GM19452 (cell line): ENCODE measurements around the gene HNRNPA3.
"Not testable (repeated sequence)": the region's sequence is repeated elsewhere in the genome, so short reads cannot be mapped to it uniquely, and the experiment has no call there.

Experiments used
- ATAC-seq: cut with Tn5 transposase; IDR thresholded peaks from one replicate; pipeline ENCODE4 v1.9.1; 2021; ENCODE audit not compliant: unreplicated experiment

The HNRNPA3 gene

DNA sequence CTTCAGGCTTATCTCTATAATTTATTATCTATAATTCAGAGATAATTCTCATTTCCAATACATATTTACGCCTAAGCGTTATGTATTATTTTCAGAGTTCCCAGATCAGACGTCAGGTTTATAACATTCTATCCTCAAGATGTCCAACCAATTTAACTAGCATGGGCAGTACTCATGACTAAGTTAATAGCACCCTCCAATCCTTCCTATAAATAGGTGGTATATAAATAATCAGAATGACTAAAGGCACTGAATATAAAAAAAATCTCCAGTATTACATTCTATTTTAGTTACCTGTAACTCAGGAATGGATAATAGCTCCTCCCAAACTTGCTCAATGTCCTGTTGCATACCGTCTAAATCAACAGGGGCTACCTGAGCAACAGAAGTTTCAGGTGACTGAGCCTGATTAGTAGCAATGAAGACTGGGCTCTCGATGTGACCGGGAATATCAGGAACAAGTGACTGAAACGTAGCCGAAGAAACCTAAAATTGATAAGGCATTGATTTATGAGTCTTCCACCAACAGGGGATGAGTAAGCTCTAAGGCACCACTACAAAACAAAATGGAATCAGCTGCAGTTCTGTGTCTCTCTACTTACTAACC is 19.6 kb downstream of the HNRNPA3 start:
- no peak for ATAC-seq

DNA sequence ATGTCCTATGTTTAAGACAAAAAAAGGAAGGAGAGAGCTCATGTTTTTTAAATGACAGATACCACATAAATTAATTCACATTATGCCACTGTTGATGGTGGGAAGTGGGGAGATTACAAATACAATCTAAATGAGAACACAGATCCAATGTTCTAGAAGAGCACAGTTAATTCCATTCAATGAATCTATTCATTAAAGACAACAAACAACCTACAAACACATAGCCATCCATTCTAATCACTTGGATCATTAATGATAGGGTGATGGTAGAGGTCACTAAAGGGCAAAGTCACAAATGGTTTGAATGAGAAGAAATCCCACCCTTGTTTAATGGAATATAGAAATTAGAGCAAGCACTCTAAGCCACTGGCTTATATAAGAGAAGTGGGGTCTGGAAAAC is 21.7 kb downstream of the HNRNPA3 start:
- ATAC-seq: no peak

DNA sequence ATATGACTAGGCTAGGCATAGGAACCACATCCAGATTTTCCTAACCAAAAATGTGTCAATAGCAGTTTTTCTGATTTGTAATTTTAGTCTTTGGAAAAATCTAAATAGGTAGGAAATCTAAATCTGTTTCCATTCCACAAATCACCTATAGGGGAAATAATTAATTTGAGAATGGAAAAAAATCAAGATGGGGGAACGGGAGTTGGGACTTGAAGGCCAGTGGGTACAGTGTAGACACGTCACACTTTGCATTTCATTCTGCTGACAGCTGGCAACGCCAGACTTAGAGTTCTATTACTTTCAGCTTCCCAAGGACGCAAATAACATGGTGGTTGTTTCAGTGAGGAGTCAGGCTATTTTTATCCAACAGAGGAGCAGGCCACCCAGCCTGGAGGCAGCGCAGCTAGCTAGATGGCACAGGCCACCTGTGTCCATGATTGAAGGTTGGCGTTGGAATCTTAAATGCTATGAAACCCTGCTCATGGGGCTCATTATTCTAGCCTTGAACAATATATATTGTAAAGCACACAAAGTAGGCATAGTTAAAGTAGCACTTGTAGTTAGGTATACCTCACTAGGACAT is 23.4 kb downstream of the HNRNPA3 start:
- ATAC-seq: no peak

DNA sequence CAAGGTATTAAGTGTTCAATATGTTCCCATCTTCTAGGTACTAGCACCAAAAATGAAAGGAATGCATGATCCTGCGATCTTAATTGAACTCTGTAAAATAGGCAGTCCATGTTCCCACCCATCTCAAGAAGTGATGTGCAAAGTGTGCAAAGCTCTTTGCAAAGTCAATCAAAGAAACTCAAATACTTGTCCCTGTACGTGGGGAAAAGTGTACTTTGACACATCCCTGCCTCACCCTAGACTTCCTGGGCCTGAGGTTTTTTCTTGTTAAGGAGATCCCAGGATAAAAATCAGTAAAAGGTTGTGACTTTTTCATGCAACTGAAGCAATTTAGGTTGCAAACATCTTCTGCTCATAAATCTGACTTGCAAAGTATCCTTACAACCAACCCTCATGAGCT is 25.3 kb downstream of the HNRNPA3 start:
- no peak for ATAC-seq

DNA sequence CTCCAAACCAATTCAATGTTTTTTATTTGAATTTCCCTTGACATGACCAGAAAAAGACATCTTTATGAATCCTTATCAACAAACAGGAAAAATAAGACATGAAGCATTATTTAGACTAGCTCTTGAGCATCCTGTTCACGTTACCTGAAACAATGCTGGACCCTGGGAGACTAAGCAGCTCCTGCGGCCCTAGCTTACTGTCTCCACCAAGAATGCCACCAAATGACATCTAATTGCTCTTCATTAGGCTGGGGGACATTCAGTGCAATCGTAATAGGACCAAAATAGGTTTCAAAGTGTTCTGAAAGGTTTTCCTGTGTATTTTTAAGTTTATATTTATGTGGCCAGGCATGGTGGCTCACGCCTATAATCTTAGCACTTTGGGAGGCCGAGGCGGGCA is 26.5 kb downstream of the HNRNPA3 start:
- ATAC-seq: no peak

DNA sequence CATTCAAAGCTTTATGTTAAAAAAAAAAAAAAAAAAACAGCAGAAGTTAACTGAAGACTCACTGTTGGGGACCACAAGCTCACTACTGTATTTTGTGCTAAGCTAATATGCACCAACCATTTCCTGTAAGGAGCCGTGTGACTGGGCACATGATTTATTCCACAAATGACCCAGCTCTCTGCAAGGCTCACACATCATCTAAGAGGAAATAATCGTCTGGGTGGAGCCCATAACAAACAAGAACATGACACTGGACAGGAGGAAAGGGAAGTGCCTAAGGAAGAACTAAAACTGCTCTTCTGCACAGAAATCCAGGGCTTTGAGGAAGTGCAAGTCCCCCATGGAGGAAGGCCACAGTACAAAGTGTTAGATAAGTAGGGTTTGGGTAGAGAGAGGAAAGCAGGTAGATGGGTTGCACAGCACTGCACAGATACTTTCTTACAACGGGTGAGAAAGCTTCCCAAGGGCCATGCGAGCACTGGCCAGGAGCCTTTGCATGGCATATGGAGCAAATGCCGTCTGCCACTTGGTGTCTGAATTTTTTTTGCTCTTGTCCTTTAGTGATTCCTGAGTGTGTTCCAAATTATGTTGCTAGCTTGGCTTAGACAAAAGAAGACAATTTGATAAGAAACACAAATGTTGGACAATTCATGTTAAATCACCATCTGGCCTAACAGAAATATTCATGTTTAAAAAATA is 27.5 kb downstream of the HNRNPA3 start:
- peak; percentile 65 for ATAC-seq

DNA sequence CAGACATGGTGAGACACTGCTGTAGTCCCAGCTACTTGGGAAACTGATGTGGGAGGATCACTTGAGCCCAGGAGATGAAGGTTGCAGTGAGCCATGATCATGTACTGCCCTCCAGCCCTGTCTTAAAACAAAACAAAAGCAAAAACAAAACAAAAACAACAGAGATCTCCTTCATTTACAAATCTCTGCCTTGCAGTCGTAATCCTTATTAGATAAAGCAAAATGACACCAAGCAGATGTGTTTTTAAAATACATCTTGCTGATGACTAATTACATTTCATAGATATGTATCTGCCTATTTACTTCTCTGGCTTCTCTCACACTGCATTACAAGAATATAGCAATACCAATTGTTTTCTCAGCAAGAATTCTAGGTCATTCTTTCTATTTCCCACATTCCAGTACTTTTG is 29.1 kb downstream of the HNRNPA3 start:
- ATAC-seq: no peak

DNA sequence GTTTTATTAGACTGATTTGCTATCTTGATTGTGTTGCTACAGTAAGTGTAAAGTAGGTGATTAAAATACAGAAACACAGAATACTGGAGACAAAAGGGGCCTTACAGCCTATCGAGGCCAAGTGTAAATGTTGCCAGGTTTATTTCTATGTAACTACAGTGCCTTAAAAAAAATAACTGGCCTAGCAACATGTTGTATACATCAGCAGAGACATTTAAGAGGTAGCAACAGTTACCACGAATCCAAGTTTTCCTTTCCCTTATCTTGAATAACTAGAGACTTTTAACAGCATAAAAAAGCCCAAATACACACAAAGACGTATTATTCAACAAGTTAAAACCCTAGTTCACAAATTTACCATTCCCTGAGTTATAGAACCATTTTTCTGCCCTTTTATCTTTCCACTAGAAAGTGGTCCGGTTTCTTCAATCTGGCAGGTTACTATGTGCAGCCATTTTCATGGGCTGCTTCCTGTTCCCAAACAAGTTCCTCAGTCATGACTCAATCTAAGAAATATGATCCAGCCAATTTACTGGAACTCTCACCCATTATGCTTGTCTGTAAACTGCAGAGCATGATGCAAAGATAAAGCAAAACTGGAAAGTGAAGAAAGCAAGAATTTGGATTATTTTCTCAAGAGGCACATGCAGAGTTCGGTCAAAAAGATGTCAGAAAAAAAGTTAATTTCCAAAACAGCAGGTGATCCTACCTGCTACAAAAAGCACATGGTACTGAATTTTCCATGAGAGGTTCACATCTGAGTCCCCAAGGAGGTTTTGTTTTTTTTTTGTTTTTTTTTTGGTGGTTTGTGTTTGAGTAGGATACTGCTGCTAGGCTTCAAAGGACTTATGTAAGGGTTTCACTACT is 29.8 kb downstream of the HNRNPA3 start:
- ATAC-seq: no peak

DNA sequence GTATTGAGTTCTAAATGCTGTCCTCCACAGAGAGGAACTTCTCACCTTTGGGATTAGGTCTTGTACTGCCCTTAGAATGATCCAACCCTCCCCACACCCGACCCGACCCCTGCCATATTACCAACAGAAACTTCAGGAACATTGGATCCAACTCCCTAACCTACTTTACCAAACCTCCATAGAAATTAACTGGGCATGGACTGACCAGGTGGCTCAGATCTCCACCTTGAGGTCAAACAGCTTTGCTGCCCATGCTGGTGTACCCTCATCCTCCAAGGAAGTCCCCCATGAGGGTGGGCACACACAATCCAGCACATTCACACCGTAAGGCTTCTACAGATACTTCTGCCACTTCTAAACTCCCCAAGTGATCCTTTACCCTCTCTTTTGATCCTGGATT is 30.5 kb downstream of the HNRNPA3 start:
- ATAC-seq: no peak

DNA sequence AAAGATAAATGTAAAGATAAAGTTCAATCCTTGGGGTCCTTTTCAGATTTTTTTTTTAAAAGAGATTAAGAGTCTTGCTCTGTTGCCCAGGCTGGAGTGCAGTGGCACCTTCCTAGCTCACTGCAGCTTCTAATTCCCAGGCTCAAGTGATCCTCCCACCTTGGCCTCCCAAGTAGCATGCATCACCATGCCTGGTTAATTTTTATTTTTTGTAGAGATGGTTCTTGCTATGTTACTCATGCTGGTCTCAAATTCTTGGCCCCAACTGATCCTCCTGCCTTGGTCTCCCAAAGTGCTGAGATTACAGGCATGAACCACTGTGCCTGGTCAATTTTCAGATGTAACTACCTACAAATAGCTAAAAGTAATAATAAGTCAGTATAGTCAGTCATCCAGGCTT is 30.9 kb downstream of the HNRNPA3 start:
- no peak for ATAC-seq

DNA sequence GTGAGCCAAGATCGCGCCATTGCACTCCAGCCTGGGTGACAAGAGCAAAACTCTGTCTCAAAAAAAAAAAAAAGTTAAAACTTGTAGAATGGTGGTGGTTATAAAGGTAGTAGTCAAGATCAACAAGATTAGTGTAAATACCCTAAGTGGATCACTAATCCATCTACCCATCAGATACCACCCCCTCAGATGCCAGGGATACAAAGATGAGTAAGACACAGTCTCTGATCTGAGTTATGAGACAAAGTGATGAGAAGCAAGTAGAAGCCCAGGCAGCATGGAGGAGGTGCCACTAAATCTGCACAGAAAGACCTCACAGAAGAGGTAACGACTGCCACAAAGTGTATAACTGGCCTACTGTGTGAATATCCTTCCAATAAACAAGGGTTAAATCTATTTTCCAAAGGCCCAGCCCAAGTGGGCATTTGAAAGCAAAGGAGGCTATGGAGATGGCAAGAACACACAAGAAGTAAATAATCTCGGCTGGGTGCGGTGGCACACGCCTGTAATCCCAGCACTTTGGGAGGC is 31.7 kb downstream of the HNRNPA3 start:
- ATAC-seq: no peak

DNA sequence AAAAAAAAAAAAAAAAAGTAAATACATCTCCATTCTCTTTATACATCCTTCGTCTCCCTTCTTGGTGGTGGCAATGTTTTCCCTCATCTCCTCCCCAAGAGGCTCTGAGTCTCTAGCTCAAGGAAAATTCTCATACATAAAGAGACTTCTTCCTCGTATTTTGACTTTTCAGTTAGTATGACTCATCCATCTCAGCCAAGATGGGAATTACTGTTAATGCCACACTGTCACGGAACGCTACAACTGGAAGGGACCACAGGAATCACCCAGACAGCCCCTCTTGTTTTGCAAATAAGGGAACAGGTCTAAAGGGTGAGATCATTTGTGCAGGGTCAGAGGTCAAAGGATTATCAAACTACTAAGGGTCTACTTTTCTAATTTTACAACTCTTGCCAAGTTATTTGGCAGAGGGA is 32.4 kb downstream of the HNRNPA3 start:
- no peak for ATAC-seq

DNA sequence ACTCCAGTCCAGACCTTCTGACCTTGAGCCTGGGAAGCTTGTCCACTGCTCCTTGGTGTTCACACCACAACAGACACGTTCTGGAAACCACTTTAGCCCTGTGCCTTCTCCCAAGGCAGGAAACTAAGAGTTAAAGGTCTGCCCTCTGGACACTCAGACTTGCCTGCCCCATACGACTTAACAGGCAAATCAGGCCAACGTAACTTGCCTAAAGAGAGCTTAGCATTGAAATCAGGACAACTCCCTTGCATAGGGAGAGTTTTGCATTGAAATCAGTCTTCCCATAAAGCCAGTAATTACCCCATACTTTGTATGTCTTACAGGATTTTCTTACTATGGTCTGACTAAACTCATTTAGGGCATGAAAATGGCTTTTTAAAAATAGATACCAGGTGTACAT is 33.4 kb downstream of the HNRNPA3 start:
- ATAC-seq: no peak

DNA sequence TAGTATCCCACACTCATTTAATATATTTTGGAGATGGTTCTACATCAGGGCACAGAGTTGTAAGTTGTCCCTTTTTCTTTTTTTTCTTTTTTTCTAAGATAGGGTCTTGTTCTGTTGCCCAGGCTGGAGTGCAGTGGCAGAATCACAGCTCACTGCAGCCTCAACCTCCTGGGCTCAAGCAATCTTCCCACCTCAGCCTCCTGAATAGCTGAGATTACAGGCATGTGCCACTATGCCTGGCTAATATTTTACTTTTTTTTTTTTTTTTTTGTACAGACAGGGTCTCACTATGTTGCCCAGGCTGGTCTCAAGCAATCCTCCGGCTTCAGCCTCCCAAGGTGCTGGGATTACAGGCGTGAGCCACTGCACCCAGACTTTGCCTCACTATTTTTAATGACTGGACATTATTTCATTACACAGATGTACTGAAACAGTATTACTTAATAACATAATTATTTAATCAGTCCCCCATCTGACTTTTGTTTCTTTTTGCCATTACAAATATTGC is 34.0 kb downstream of the HNRNPA3 start:
- not testable (repeated sequence) for ATAC-seq

DNA sequence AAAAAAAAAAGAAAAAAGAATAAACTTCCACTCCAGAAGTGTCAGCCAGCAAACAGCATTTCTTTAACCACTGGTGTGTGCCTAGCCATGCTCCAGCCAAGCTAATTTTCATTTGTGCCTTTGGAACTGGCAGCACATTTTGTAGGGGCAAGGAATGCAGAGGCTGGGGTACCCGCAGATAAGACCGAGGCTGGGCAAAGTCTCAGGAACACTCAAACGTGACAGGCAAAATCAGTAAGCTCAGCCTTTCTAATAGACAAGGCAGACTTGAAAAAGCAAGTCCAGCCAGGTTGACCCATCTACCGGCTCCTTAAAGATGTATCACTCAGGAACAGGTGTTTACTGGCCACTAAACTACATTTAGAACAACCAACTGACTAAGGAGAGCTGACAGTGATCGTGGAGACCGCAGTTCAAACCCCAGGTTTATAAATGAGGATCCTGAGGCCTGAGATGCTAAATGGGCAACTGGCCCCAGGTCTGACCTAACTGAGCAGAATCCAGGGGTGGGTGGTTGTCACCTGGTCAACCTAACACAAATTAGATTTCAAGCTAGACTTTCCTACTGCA is 35.2 kb downstream of the HNRNPA3 start:
- no peak for ATAC-seq

DNA sequence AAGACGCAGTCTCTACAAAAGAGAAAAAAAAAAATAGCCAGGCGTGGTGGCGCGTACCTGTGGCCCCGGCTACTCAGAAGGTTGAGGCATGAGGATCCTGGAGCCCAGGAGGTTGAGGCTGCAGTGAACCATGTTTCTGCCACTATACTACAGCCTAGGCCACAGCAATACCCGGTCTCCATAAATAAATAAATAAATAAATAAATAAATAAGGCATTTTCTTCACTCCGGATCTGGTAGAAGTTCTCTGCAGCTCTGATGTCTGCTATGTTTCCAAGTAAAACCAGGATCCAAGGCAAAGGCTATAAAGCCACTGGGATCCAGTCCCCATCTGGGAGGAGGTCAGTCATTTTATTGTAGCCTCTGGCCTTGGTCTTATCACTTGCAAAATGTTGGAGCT is 36.4 kb downstream of the HNRNPA3 start:
- no peak for ATAC-seq

DNA sequence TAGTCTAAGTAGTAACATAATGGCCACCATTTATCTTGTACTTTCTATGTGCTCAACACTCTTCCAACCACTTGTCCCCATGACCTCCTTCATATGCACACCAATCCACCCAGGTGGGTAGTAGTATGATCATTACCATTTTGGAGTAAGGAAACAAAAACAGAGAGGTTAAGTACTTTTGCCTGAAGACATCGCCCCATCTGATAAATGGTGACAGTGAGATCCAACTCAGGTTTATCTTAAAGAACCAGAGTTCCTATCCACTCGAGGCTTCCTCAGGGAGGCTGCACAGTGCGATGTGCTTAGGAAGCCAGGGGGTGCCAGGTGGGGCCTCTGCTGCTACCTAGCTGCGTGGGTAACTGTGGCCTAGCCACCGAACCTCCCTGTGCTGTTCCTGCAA is 37.9 kb downstream of the HNRNPA3 start:
- ATAC-seq: no peak

DNA sequence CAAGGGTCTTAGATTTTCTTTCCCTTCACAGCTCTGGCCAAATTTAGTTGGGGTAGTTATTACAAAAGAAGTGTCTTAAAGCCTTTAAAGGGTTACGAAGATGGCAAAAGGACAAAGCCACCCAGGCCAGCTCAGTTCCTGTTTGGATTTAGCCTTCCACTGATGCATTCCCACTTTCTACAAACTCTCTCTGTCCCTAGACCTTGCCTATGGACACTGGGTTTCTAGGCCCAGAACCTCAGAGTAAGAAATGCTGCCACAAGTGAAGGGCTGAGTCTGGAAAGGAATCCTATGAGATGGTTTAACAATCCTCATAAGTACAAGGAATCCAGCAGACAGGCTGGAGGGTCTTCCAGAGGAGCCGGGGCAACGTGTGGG is 38.6 kb downstream of the HNRNPA3 start:
- ATAC-seq: no peak

DNA sequence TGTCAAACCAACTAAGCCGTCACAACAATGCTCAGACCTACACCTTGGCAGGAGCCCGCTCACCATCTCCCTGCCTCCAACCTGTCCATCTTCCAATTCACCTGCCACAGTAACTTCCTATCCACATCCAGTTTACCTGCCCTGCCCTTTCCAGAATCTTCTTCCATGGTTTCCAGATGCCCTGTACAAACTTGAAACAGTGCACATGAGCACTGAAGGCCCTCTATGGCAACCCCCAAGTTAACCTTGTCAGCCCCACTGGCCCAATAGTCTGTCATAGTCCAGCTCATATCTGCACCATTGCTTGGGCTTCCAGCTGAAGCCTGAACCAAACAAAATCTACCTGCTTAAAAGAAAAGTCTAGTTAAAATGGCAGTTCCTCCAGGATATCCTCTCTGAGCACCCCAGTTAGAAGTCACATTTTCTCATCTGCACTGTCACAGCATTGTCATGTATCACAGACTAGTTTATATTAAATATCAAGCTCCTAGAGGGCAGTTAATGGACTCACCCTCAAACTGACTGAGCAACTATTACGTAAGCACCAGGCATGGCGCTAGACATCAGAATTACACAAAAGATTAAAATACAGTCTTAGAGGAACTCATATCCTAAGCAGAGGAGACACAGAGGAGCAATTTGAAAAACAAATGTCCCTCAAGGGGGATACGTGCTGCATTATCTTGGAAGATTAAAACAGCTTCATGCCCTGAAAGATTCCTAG is 40.4 kb downstream of the HNRNPA3 start:
- no peak for ATAC-seq

DNA sequence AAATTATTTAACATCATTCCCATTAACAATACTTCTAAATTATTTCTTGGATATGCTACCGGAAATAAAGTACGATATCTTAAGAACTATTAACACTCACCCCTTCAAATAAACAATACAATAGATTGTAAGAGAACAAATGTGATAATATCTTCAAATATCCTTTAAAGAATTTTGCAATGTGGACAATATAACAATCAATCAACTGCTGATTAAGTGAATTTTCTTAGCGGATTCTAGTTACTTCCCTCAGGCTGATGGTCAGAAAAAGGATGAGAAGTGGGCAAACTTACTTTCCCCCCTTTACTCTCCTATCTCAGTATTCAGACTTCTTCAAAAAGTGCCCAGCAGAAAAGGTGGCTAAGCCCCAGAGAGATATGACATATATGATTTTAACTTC is 41.1 kb downstream of the HNRNPA3 start:
- ATAC-seq: no peak
